Mucosa of rectum (tissue), 2 donors: ENCODE measurements around the gene RBM38.

Source experiments
- H3K27ac ChIP-seq, 2 donors: one replicate each; pipeline ENCODE4 v1.7.0; 2013; ENCODE audit warnings: inconsistent platforms in 2 of 2, low read depth in 2 of 2, low read length in 2 of 2
- H3K27me3 ChIP-seq, 2 donors: one replicate each; pipeline ENCODE4 v1.7.0; 2013; ENCODE audit warnings: low read length in 2 of 2; ENCODE audit not compliant: control insufficient read depth in 2 of 2, insufficient read depth in 2 of 2
- H3K36me3 ChIP-seq, 2 donors: one replicate each; pipeline ENCODE4 v1.7.0; 2013; ENCODE audit warnings: low read length in 2 of 2; ENCODE audit not compliant: control insufficient read depth in 2 of 2, insufficient read depth in 2 of 2
- H3K4me1 ChIP-seq, 2 donors: one replicate each; pipeline ENCODE4 v1.7.0; 2013; ENCODE audit warnings: low read length in 2 of 2, mild to moderate bottlenecking in 1 of 2; ENCODE audit not compliant: control insufficient read depth in 2 of 2, insufficient read depth in 2 of 2
- H3K4me3 ChIP-seq, 2 donors: one replicate each; pipeline ENCODE4 v1.7.0; 2013; ENCODE audit warnings: low read length in 2 of 2
- H3K9ac ChIP-seq, 2 donors: one replicate each; pipeline ENCODE4 v1.7.0; 2013; ENCODE audit warnings: low read length in 2 of 2, low read depth in 1 of 2, mild to moderate bottlenecking in 1 of 2
- H3K9me3 ChIP-seq, 2 donors: one replicate each; pipeline ENCODE4 v1.7.0; 2013; ENCODE audit warnings: low read length in 2 of 2; ENCODE audit not compliant: control insufficient read depth in 2 of 2
- donor health status: healthy.
- donor health status: Normal muscosa, but diverticular disease.

The RBM38 gene

DNA sequence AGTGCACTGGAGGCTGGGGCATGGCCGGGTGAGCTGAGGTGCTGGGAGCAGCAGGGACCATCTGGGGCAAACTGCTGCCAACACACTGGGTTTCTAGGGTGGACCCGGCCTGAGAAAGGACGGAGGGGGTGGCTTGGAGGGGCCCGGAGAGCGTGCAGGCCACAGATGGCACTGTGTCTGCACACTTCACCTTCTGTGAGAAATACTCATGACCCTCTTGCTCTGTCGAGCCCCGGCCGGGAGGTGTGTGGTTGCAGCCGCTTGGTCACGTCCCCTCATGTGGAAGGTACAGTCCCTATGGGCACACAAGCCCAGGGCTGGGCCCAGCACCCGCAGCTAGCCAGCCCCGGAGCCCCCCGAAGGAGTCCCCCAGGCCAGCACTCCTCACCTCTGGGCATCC, 59.7 kb downstream of the RBM38 start:
- Histone ChIP-seq H3K36me3 (no peaks in the 10 kb centered on the region), H3K4me1 (peaks cover 3 to 9% of the 10 kb centered on the region in 2 donors), H3K27ac (peak overlapping the region; percentile 13 to 63), H3K4me3 (peak overlapping the region in 1 of 2 donors; percentile 7), H3K9me3 (no peaks in the 10 kb centered on the region), H3K9ac (no peak overlapping the region), H3K27me3 (no peaks in the 10 kb centered on the region)

DNA sequence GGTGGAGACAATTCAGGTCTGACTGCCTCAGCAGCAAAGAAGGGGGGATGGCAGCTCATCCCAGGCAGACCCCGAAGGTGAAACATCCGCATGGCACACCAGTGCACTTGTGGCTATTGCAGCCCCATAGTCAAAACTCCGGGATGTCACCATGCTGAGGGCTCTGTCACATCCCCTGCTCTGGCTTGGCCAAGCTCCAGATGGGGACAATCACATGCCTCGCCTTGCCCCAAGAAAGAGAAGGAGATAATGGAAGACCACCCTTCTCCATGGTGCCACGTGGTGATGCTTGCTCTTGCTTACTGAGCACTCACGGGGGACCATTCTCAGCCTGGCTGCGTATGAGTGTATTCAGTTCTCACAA, 60.2 kb downstream of the RBM38 start:
- peaks cover 3 to 9% of the 10 kb centered on the region in 2 donors for H3K4me1 ChIP-seq
- H3K9ac ChIP-seq = no peak overlapping the region
- H3K9me3 ChIP-seq = no peaks in the 10 kb centered on the region
- H3K4me3 ChIP-seq = no peak overlapping the region
- no peaks in the 10 kb centered on the region for H3K36me3 ChIP-seq
- H3K27ac ChIP-seq = peak overlapping the region in 1 of 2 donors; percentile 63
- no peaks in the 10 kb centered on the region for H3K27me3 ChIP-seq

DNA sequence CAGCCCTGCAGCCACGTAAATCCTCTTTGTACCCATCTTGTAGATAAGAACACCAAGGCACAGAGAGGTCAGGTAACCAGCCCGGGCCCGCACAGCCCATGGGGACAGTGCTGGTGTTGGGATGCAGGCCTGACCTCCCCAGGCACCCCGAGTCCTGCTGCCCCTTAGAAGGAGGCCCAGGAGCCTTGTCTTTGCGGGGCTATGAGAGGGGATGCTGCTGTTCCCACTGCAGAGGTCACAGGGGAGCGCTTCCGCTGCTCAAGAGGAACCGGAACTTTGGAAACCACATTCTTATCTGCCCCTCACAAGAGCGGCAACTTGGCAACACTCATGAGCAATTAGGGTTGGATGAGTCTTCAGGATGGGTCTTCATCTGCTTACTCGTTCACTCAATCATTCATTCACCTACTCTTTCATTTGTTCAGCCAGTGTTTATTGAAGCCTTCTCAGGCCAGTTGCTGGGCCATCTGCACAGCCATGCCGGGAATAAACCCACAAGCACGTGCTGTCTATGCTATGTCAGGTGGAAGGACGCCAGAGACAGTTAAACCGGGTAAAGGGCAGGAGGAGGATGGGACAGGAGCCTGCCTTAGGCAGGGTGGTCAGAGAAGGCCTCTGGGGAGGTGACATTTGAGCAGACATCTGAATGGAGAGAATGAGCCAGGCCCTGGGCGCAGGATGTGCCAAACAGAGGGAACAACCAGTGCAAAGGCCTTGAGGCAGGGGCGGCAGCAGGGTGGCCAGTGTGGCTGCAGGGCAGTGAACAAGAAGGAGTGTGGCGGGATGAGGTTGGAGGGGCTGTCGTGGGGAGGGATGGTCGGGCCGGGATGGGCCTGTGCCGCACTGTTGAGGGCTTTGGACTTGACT, 60.8 kb downstream of the RBM38 start:
- H3K27me3 ChIP-seq = no peaks in the 10 kb centered on the region
- H3K9me3 ChIP-seq = no peaks in the 10 kb centered on the region
- peaks cover 3 to 9% of the 10 kb centered on the region in 2 donors for H3K4me1 ChIP-seq
- H3K27ac ChIP-seq = peak overlapping the region in 1 of 2 donors; percentile 63
- no peaks in the 10 kb centered on the region for H3K36me3 ChIP-seq
- H3K4me3 ChIP-seq = no peak overlapping the region
- no peak overlapping the region for H3K9ac ChIP-seq

DNA sequence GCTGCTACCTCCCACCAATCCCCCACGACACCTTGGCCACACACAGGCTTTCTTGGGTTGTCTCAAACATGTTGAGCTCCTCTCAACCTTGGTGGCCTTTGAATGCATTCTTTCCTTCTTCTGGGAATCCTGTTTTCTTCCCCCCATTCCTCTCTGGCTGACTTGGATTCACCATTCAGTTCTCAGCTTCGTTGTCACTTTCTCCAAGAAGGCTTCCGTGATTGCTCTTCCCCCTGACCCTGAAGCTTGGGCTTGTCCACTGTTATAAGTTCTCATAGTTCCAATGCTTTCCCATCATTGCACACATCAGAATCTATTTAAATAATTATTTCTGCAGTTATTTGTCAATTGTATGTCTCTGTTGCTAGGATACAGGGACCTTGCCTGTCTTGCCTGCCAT, 64.2 kb downstream of the RBM38 start:
- Histone ChIP-seq H3K36me3 (no peaks in the 10 kb centered on the region), H3K9me3 (no peaks in the 10 kb centered on the region), H3K4me3 (no peak overlapping the region), H3K27ac (no peak overlapping the region), H3K27me3 (no peaks in the 10 kb centered on the region), H3K4me1 (peaks cover 3 to 4% of the 10 kb centered on the region in 2 donors), H3K9ac (no peak overlapping the region)

DNA sequence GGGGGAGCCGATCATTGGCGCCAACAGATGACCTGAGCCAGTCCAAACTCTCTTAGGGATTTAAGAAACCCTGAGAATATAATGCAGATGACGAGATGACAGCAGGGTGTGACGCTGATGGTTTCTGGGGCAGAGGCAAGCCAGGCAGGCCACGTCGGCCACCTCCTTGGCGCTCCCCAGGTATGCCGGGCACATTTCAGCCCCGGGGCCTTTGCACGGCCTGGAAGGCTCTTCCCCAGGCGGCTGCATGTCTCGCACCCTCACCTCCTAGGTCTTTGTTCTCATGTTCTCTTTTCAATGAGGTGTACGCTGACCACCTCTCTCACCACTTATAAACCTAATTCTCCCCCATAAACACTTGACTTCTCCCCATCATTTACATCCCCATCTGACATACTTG, 64.9 kb downstream of the RBM38 start:
- Histone ChIP-seq H3K27ac (no peak overlapping the region), H3K4me1 (peaks cover under 1 to 3% of the 10 kb centered on the region in 2 donors), H3K36me3 (no peaks in the 10 kb centered on the region), H3K9ac (no peak overlapping the region), H3K27me3 (no peaks in the 10 kb centered on the region), H3K9me3 (no peaks in the 10 kb centered on the region), H3K4me3 (no peak overlapping the region)

DNA sequence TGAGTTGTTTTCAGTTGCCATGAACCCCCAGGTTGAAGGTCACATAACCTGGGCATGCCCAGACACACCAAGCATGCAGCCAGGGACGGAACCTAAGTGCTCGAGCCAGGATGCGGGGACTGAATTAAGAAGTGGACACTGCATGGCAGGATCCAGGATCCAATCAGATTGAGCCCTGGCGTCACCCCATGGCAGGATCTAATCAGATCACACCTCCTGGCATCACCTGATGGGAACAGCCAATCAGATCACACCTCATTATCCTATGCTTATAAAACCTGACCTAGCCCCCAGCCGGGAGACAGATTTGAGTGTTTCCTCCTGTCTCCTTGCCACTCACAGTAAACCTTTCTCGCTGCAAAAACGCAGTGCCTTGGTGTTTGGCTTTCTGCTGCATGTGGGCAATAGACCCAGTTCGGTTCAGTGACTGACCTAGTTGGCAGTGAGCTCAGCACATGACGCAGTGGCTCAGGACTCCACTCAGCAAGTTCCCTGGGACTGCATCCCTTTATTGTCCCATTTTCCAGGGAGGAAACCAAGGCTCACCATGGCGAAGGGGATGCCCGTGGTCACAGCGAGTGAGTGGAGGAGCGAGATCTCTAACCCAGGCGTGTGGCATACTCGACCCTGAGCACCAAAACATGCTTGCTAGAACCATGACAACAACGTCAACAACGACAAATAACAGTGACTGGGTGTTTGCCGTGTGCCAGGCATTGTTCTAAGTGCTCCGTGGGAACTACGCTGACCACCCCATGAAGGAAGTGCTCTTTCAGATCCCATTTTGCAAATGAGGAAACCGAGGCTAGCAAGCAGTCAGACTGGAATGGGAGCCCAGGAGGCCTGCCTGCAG, 66.3 kb downstream of the RBM38 start:
- H3K27me3 ChIP-seq = no peaks in the 10 kb centered on the region
- peak overlapping the region in 1 of 2 donors; percentile 39 for H3K27ac ChIP-seq
- H3K9ac ChIP-seq = no peak overlapping the region
- H3K4me3 ChIP-seq = no peak overlapping the region
- no peaks in the 10 kb centered on the region for H3K4me1 ChIP-seq
- no peaks in the 10 kb centered on the region for H3K9me3 ChIP-seq
- H3K36me3 ChIP-seq = no peaks in the 10 kb centered on the region

DNA sequence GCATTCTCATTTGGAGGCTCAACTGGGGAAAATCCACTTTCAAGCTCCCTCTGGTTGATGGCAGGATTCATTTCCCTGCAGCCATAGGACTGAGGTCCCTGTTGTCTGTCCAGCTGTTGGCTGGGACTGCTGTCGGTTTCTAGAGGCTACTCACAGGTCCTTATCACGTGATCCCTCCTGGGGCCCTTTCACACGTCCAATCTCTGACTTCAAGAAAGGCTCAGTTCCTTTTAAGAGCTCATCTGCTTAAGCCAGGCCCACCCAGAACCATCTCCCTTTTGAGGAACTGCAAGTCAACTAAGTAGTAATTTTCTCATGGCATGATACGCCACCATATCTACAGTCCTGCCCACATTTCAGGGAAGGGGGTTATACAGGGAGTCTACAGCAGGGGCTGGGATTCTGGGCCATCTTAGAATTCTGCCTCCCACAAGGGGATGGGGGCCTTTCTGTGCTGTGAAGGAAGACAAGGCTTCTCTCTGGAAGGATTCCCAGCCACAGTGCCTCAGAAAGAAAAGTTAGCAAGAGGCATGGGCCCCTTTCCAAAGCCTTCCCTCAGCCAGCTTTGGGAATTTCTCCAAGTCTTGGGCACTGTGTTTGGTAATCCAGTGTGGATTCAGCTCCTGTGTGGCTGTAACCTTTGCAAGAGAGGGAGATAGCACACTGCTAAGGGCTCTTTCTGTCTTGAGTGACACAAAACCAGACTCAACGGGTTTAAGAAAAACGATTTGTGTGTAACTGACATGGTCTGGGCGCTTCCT, 67.4 kb downstream of the RBM38 start:
- Histone ChIP-seq H3K9ac (no peak overlapping the region), H3K4me3 (no peak overlapping the region), H3K36me3 (no peaks in the 10 kb centered on the region), H3K4me1 (no peaks in the 10 kb centered on the region), H3K27ac (no peak overlapping the region), H3K9me3 (no peaks in the 10 kb centered on the region), H3K27me3 (no peaks in the 10 kb centered on the region)
